Measurements from ENCODE around the gene PLCXD3.

PLCXD3 gene, protein sequence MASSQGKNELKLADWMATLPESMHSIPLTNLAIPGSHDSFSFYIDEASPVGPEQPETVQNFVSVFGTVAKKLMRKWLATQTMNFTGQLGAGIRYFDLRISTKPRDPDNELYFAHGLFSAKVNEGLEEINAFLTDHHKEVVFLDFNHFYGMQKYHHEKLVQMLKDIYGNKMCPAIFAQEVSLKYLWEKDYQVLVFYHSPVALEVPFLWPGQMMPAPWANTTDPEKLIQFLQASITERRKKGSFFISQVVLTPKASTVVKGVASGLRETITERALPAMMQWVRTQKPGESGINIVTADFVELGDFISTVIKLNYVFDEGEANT

DNA sequence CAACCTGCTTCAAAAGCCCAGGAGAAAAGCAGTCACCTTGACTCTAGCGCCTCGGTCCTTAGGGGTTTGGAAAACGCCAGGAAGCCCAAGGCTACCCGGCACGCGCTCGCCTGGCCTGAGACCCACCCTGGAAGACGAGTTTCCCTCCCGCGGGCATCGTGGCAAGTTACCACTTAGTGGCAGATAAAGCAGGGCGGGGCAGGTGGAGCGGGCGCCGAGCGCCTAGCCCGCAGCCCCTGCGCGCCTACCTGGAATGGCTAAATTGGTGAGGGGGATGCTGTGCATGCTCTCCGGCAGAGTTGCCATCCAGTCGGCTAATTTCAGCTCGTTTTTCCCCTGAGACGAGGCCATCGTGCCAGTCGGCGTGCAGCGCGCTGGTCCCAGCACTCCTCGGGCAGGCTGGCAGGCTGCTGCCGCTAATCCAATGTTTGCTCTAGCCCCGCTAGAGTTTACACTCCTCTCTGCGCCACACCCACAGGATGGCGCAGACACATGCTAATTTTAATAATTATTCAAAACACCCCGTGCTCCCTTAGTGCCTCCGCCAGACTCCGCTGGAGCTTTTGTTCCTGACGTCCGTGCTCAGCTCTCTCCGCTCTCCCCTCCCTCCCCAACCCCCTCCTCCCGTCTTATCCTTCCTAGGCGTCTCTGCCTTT lies at the start of gene PLCXD3:
TSS of gene PLCXD3 (minus strand) at position 426 of the 656 bp plus-strand sequence. CDS start at position 351, 75 bp downstream.
- TF ChIP-seq, protein P1, sequence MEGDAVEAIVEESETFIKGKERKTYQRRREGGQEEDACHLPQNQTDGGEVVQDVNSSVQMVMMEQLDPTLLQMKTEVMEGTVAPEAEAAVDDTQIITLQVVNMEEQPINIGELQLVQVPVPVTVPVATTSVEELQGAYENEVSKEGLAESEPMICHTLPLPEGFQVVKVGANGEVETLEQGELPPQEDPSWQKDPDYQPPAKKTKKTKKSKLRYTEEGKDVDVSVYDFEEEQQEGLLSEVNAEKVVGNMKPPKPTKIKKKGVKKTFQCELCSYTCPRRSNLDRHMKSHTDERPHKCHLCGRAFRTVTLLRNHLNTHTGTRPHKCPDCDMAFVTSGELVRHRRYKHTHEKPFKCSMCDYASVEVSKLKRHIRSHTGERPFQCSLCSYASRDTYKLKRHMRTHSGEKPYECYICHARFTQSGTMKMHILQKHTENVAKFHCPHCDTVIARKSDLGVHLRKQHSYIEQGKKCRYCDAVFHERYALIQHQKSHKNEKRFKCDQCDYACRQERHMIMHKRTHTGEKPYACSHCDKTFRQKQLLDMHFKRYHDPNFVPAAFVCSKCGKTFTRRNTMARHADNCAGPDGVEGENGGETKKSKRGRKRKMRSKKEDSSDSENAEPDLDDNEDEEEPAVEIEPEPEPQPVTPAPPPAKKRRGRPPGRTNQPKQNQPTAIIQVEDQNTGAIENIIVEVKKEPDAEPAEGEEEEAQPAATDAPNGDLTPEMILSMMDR (conservative IDR thresholded peaks at IDR 0.05) = no peak
- TF ChIP-seq ZFX (IDR thresholded peaks at IDR 0.05) = no peak
- no peak within 1 kb of the TSS for H3K27ac ChIP-seq

DNA sequence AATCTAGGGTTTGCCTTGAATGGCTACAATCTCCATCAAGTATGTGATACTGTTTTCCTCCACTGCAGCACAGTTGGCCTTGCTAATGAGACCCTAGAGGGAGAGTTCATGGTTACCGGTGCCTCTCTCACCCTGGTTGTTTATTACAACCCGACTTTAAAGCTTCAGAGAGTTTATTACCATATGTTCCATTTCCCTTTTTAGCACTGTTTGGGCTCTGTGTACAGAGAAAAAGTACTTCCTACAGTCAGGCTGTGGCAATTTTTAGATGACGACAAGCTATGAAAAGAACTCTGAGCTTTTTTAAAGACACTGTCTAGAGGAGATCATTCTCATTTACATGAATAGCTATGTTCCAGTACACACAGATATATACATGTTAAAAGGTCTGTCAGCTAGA lies 48.8 kb upstream of the PLCXD3 start:
- H3K27ac ChIP-seq = no peak overlapping the region
- no peak for TF ChIP-seq ZFX (IDR thresholded peaks at IDR 0.05)
- TF ChIP-seq, protein P1 (conservative IDR thresholded peaks at IDR 0.05) = no peak

DNA sequence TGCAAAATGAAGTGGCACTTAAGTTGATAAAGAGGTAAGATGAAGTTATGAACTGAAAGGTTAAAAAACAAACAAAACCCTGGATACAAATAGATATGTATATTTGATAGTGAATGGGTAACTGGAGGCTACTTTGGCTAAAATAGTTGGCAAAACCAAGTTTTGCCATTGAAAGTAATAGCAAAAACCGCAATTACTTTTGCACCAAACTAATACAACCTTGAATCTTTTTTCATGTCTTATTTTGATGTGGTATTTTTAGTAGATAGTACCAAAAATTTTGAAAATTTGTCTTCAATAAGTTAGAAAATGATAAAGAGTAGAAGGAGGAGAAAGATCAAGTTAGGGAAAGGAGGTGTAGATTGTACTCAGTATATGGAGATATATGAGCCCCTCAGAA lies 47.9 kb upstream of the PLCXD3 start:
- TF ChIP-seq, protein P1 (conservative IDR thresholded peaks at IDR 0.05) = no peak
- TF ChIP-seq ZFX (IDR thresholded peaks at IDR 0.05) = no peak
- H3K27ac ChIP-seq = no peak overlapping the region

DNA sequence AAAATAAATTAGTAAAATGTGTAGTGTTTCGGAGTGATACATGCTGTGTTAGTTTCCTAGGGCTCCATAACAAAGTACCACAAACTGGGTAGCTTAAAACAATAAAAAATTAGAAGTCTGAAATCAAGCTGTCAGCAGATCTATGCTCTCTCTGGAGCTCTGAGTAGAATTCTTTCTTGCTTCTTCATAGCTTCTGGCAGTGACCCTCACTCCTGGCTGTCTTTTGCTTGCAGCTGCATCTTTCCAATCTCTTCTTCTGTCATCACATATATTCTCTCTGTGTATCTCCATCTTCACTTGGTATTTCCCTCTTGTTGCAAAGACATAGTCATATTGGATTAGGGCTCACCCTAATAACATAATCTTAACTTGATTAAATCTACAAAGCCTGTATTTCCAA lies 37.6 kb upstream of the PLCXD3 start:
- no peak overlapping the region for H3K27ac ChIP-seq
- TF ChIP-seq, protein P1 (conservative IDR thresholded peaks at IDR 0.05) = no peak
- no peak for TF ChIP-seq ZFX (IDR thresholded peaks at IDR 0.05)

DNA sequence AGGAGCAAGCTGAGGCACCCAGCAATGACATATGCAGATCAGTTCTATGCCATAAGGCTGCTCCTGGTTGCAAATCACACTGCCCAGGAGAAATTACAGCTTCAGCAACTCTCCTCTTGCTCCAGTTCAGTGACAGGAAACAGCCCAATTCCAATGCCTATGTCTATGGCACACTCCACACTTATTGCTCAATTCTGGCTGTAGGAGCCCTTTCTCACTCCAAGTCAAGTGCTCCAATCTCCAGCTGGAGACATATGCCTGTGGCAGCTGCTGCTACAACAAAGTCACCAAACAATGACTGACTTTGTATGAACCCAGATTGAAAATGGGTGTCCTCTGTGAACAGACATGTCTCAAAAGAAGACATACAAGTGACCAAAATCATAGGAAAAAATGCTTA lies 31.8 kb upstream of the PLCXD3 start:
- H3K27ac ChIP-seq = no peak overlapping the region
- no peak for TF ChIP-seq ZFX (IDR thresholded peaks at IDR 0.05)
- TF ChIP-seq, protein P1 (conservative IDR thresholded peaks at IDR 0.05) = no peak

DNA sequence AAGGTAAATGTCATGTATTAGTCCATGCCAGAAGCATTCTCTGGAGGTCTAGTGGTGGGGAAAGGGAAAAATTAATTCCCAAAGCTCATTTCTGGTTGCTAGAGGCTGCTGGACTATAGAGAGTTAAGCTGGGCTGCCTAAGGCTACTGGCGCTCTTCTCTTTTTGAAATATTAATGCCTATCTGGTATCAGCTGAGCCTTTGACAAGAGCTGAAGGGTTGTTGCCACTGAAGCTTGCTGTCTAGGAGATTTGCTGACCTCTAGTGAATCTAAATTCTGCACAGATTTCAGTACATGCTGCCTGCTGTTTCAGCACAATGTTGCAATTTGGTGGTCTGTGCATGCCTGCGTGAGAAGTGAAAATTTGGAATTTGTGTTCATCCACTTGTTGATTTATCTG lies 29.1 kb upstream of the PLCXD3 start:
- TF ChIP-seq ZFX (IDR thresholded peaks at IDR 0.05) = no peak
- TF ChIP-seq, protein P1 (conservative IDR thresholded peaks at IDR 0.05) = 0 out of 2 replicates have a peak, but pooled peaks have one; percentile 4

DNA sequence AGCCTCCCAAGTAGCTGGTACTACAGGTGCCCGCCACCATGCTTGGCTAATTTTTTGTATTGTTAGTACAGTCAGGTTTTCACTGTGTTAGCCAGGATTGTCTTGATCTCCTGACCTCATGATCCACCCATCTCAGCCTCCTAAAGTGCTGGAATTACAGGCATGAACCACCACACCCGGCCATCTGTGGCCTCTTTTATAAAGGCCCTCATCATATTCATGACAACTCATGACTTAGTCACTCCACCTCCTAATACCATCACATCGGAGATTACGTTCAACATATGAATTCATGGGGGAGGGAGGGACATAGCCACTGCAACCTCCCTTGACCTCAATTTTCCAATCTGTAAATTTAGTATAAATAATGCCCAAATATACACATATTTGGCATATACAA lies 27.2 kb upstream of the PLCXD3 start:
- no peak overlapping the region for H3K27ac ChIP-seq
- TF ChIP-seq, protein P1 (conservative IDR thresholded peaks at IDR 0.05) = no peak
- no peak for TF ChIP-seq ZFX (IDR thresholded peaks at IDR 0.05)

More for the DNA sequence above, 29.1 kb upstream of the PLCXD3 start:
- H3K27ac ChIP-seq = no peak overlapping the region

Data from C4-2B (cell line).